BJ (cell line): ENCODE results near the gene SPAG17. TPM values are rescaled to one million over a fixed set of nuclear protein-coding genes. Genes with fewer than 3 reads are reported as not detected.

Source experiments
- CTCF ChIA-PET: fragments of 350-600 bp; formaldehyde crosslinking; extraction: SDS; loops from one replicate; lab custom pipeline; 2021; ENCODE audit warnings: antibody characterized with exemption, inconsistent platforms; lab: Yijun Ruan, JAX
- POLR2A ChIA-PET: fragments of 300-600 bp; sonication (Branson Sonifier 250); formaldehyde crosslinking; extraction: SDS; loops from one replicate; lab custom pipeline; 2021; ENCODE audit warnings: antibody characterized with exemption; lab: Charles Lee
- DNase-seq: peaks from one replicate; pipeline ENCODE4 v3.0.0-alpha.2; 2011; ENCODE audit warnings: low read depth
- H3K27me3 ChIP-seq: 2 replicates; pipeline ENCODE4 v1.6.0; 2011; ENCODE audit warnings: low read length; ENCODE audit not compliant: control insufficient read depth, insufficient read depth
- H3K36me3 ChIP-seq: 2 replicates; pipeline ENCODE4 v1.5.1; 2011; ENCODE audit warnings: low read length; ENCODE audit not compliant: control insufficient read depth, insufficient read depth
- H3K4me3 ChIP-seq: 2 replicates; pipeline ENCODE4 v1.5.1; 2011; ENCODE audit warnings: low read depth, mild to moderate bottlenecking, control low read depth, low read length
- polyA plus RNA-seq: library from polyadenylated mRNA; depleted of rRNA; stranded (reverse); fragments of >200 nt; gene quantifications from 2 replicates; pipeline ENCODE4 v1.2.3, GENCODE V29; 2011
- TF ChIP-seq, protein P1 (sequence below): IDR thresholded peaks from 2 replicates; pipeline ENCODE4 v1.5.1; 2011; ENCODE audit warnings: low read depth, mild to moderate bottlenecking, control low read depth, inconsistent platforms, low read length, moderate library complexity; ENCODE audit not compliant: insufficient read depth

SPAG17 gene
- polyA plus RNA-seq, 1 experiment: 0.09 TPM

DNA sequence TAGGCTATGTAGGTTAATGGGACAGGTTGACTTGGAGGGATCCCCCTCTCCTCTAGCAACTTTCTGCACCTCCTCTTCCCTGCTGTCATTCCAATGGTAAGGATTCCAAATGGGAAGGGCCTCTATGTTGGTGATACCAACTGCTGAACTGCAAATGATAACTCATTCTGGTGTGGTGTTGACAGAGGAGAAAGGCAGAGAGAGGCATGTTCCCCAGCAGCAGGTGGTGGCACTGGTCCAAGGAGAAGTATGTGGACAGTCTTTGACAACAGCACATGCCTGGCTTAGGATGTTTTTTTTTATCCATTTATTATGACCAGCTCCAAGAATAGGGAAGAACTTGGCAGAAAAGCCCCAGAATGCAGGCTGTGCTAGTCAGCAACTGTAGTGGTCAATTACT is 19.6 kb upstream of the SPAG17 start:
- Histone ChIP-seq H3K27me3 (no peaks in the 10 kb centered on the region; the same call in none of the 2 replicates), H3K4me3 (no peak overlapping the region), H3K36me3 (no peaks in the 10 kb centered on the region)
- TF ChIP-seq, protein P1, sequence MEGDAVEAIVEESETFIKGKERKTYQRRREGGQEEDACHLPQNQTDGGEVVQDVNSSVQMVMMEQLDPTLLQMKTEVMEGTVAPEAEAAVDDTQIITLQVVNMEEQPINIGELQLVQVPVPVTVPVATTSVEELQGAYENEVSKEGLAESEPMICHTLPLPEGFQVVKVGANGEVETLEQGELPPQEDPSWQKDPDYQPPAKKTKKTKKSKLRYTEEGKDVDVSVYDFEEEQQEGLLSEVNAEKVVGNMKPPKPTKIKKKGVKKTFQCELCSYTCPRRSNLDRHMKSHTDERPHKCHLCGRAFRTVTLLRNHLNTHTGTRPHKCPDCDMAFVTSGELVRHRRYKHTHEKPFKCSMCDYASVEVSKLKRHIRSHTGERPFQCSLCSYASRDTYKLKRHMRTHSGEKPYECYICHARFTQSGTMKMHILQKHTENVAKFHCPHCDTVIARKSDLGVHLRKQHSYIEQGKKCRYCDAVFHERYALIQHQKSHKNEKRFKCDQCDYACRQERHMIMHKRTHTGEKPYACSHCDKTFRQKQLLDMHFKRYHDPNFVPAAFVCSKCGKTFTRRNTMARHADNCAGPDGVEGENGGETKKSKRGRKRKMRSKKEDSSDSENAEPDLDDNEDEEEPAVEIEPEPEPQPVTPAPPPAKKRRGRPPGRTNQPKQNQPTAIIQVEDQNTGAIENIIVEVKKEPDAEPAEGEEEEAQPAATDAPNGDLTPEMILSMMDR: no peak
- DNase-seq: no peak
- ChIA-PET CTCF (no interaction called here), POLR2A (no interaction called here)

- no peaks in the 10 kb centered on the region; the same call in 1 of the 2 replicates for H3K27me3 ChIP-seq
- ChIA-PET CTCF (interaction anchor here (1.4 kb wide), 1 partner anchor 10 kb away, joined by 3 read pairs; no protein-coding TSS in a partner anchor), POLR2A (no interaction called here)
- no peak for DNase-seq
- H3K36me3 ChIP-seq: no peaks in the 10 kb centered on the region
- TF ChIP-seq, protein P1: no peak
- no peak overlapping the region for H3K4me3 ChIP-seq
These were observed 19.1 kb upstream of the SPAG17 start for GRCh38 chr1:118204105-118204504.

GRCh38 chr1:118202076-118202608 is 17.1 kb upstream of the SPAG17 start:
- ChIA-PET CTCF (interaction anchor here (0.6 kb wide), 1 partner anchor 22 kb away, joined by 3 read pairs; no protein-coding TSS in a partner anchor), POLR2A (no interaction called here)
- TF ChIP-seq, protein P1: no peak
- Histone ChIP-seq H3K27me3 (no peaks in the 10 kb centered on the region; the same call in 1 of the 2 replicates), H3K4me3 (no peak overlapping the region), H3K36me3 (no peaks in the 10 kb centered on the region)
- no peak for DNase-seq

DNA sequence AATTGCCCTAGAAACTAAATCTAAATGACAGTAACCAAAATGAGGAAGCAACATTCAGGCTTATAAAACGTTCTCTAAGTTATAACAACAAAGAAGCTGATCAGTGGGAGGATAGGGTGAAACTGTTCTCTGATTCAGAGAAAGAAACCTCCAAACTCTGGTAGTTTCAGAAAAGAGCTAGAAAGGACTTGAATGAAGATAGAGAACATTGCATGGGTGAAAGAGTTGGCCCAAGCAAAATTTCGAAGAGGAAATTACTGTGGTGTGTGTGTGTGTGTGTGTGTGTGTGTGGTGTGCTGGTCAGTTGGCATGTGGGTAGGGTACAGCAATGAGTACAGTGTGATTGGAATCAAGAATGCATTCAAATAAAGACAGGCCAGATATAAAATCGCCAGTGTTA is 16.5 kb upstream of the SPAG17 start:
- Histone ChIP-seq H3K27me3 (no peaks in the 10 kb centered on the region; the same call in 1 of the 2 replicates), H3K4me3 (no peak overlapping the region), H3K36me3 (no peaks in the 10 kb centered on the region)
- TF ChIP-seq, protein P1: no peak
- ChIA-PET POLR2A (interaction anchor here (0.6 kb wide), 1 partner anchor 11 kb away, joined by 3 read pairs; no protein-coding TSS in a partner anchor), CTCF (no interaction called here)
- DNase-seq: no peak

- ChIA-PET CTCF (no interaction called here), POLR2A (no interaction called here)
- TF ChIP-seq, protein P1: no peak
- DNase-seq: no peak
- H3K27me3 ChIP-seq: no peaks in the 10 kb centered on the region; the same call in 1 of the 2 replicates
- no peak overlapping the region for H3K4me3 ChIP-seq
- H3K36me3 ChIP-seq: no peaks in the 10 kb centered on the region
These were observed 15.8 kb upstream of the SPAG17 start for GRCh38 chr1:118200836-118201235.
